Stomach smooth muscle (tissue), 2 donors: ENCODE data around the gene DNAJC10.

Experiments used
- H3K27ac ChIP-seq: one replicate; pipeline ENCODE4 v1.7.0; 2013; ENCODE audit warnings: mild to moderate bottlenecking, low read length, inconsistent platforms
- H3K27me3 ChIP-seq, 2 donors: one replicate each; pipeline ENCODE4 v1.7.0; 2013; ENCODE audit warnings: low read length in 2 of 2; ENCODE audit not compliant: insufficient read depth in 2 of 2, control insufficient read depth in 1 of 2
- H3K36me3 ChIP-seq, 2 donors: one replicate each; pipeline ENCODE4 v1.7.0; 2013; ENCODE audit warnings: low read length in 2 of 2; ENCODE audit not compliant: control insufficient read depth in 2 of 2, insufficient read depth in 2 of 2
- H3K4me1 ChIP-seq: one replicate; pipeline ENCODE4 v1.7.0; 2013; ENCODE audit warnings: low read length; ENCODE audit not compliant: control insufficient read depth, insufficient read depth
- H3K4me3 ChIP-seq, 2 donors: one replicate each; pipeline ENCODE4 v1.7.0; 2013; ENCODE audit warnings: low read length in 2 of 2
- H3K9ac ChIP-seq, 2 donors: one replicate each; pipeline ENCODE4 v1.7.0; 2013; ENCODE audit warnings: low read length in 2 of 2, mild to moderate bottlenecking in 1 of 2
- H3K9me3 ChIP-seq, 2 donors: one replicate each; pipeline ENCODE4 v1.7.0; 2013; ENCODE audit warnings: low read length in 2 of 2; ENCODE audit not compliant: control insufficient read depth in 2 of 2
- donor health status: healthy.
- donor health status: Pancreatic carcinoma.

DNAJC10 gene

GRCh38 chr2:182784058-182784706 lies 68.1 kb downstream of the DNAJC10 start:
- H3K4me1 ChIP-seq: no peaks in the 10 kb centered on the region
- no peak overlapping the region for H3K9ac ChIP-seq
- H3K9me3 ChIP-seq: no peaks in the 10 kb centered on the region

DNA sequence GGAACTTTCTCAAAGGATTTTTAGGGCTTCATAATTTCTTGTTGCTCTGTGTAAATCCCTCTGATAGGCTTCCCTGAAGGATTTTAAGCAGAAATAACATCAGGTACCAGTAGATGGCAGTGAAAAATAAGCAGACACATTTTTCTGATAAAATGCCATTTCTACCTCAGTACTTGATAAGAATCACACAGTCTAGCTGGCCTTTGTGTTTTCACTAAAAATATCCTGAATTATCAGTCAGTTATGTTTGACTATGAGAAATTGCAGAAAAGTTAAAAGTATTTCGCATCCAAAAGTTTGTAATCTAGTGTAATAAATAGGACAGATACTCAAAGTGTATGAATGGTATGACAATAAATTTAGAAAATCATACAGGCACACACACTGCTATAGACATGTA lies 68.7 kb downstream of the DNAJC10 start:
- Histone ChIP-seq H3K27me3 (no peaks in the 10 kb centered on the region), H3K9ac (no peak overlapping the region), H3K4me1 (no peaks in the 10 kb centered on the region), H3K27ac (no peak overlapping the region), H3K36me3 (peaks cover 0 to 2% of the 10 kb centered on the region in 2 donors), H3K4me3 (no peak overlapping the region), H3K9me3 (no peaks in the 10 kb centered on the region)

More at GRCh38 chr2:182784058-182784706, 68.1 kb downstream of the DNAJC10 start:
- Histone ChIP-seq H3K27me3 (no peaks in the 10 kb centered on the region), H3K36me3 (peaks cover 0 to 2% of the 10 kb centered on the region in 2 donors), H3K4me3 (no peak overlapping the region), H3K27ac (no peak overlapping the region)

DNA sequence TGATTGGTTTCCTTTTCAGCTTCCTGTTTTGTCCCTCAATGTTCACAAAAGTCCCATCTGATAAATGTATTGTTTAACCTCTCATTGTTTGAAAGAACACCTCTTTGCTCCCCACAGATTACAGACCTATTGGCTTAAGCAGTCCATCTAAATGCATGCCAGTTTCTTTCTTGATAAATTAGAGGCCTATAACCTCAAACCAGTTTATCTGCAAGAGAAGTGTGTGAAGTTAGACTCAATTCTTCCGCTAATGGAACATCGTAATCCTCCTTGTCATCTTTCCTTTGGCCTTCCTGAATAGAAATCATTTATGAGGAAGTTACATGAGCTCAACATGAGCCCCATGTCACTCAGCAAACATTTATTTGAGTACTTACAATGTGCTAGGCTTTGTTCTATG lies 76.4 kb downstream of the DNAJC10 start:
- H3K27ac ChIP-seq: no peak overlapping the region
- H3K9ac ChIP-seq: no peak overlapping the region
- H3K27me3 ChIP-seq: no peaks in the 10 kb centered on the region
- H3K36me3 ChIP-seq: no peaks in the 10 kb centered on the region
- no peak overlapping the region for H3K4me3 ChIP-seq
- H3K4me1 ChIP-seq: no peaks in the 10 kb centered on the region
- H3K9me3 ChIP-seq: no peaks in the 10 kb centered on the region

- Histone ChIP-seq H3K27ac (no peak overlapping the region), H3K4me1 (no peaks in the 10 kb centered on the region), H3K36me3 (no peaks in the 10 kb centered on the region), H3K9ac (no peak overlapping the region), H3K9me3 (no peaks in the 10 kb centered on the region), H3K4me3 (no peak overlapping the region), H3K27me3 (no peaks in the 10 kb centered on the region)
These were observed 82.7 kb downstream of the DNAJC10 start for GRCh38 chr2:182798736-182799135.

DNA sequence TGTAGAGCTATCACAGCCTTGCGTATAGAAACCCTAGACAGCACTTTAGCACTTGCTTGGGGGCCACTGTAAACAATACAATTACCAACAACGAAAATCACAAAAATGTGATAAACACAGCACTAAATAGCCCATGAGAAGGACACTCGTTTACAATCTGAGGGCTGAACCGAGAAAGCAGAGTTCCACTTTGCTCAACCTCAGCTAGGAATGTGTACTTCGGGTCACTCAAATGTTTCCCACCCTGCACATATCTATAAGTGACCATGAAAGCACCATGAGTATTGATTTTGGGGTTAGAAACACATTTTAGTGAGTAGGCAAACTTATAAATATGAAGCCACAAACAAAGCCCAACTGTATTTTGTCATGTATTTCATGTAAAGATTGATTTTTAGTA lies 88.1 kb downstream of the DNAJC10 start:
- no peak overlapping the region for H3K27ac ChIP-seq
- no peaks in the 10 kb centered on the region for H3K9me3 ChIP-seq
- H3K4me1 ChIP-seq: no peaks in the 10 kb centered on the region
- no peak overlapping the region for H3K4me3 ChIP-seq
- H3K27me3 ChIP-seq: no peaks in the 10 kb centered on the region
- H3K9ac ChIP-seq: no peak overlapping the region
- no peaks in the 10 kb centered on the region for H3K36me3 ChIP-seq

DNA sequence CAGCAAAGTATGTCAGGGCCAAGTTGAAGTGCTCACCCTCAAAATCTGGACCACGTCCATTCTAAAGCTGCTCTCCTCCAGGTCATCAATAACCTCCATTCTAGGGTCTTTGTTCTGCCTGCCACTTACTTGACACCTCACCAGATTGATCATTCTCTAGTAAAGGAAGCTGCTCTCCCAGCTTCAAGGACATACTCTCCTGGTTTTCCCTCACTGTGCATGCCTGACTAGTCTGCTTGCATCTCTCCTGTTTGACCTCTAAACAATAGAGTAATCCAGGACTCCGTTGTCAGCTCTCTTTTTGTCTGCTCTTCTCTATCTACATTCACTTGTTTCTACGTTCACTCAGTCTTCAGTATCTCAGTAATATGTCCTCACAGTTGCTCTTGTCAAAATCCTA lies 91.3 kb downstream of the DNAJC10 start:
- H3K9me3 ChIP-seq: no peaks in the 10 kb centered on the region
- H3K9ac ChIP-seq: no peak overlapping the region
- no peaks in the 10 kb centered on the region for H3K4me1 ChIP-seq
- H3K36me3 ChIP-seq: no peaks in the 10 kb centered on the region
- no peaks in the 10 kb centered on the region for H3K27me3 ChIP-seq
- no peak overlapping the region for H3K4me3 ChIP-seq
- H3K27ac ChIP-seq: no peak overlapping the region

DNA sequence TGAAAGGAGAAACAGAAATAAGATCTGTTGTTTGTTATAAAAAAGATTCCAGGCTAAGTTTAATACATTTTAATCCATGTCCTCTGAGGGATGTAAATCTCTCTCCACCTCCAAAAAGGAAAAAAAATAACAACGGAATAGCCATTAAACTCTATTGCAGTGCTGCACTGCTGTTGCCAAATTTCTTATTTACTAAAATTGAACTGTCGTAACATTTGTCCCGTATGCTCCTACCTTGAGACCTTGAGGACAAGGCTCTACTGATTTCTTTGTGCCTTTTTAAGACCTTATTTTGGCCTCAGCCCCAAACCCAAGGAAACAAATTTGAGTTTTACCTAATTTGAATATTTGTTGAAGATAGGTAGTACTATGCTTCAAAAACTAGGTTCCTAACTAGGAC lies 94.0 kb downstream of the DNAJC10 start:
- H3K9ac ChIP-seq: no peak overlapping the region
- no peak overlapping the region for H3K4me3 ChIP-seq
- H3K27ac ChIP-seq: no peak overlapping the region
- no peaks in the 10 kb centered on the region for H3K27me3 ChIP-seq
- no peaks in the 10 kb centered on the region for H3K9me3 ChIP-seq
- H3K36me3 ChIP-seq: no peaks in the 10 kb centered on the region
- H3K4me1 ChIP-seq: no peaks in the 10 kb centered on the region

DNA sequence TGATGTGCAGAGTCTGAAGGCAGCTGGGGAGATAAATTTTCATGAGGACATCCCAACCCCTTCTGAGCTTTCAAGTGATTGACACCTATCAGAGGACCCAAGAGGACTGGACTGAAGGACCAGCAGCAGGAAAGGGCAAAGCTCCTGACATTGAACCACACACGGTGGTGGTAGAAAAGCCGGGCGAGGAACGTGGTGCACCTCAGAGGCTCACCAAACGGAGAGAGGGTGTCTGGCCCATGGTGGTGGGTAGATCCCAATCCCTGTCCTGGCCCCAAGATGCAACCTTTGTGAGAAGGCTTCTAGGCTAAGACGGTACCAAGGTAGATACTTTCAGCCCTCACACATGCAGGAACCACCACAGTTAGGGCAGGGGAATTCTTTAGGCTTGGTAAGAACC lies 98.3 kb downstream of the DNAJC10 start:
- Histone ChIP-seq H3K9ac (no peak overlapping the region), H3K36me3 (no peaks in the 10 kb centered on the region), H3K9me3 (no peaks in the 10 kb centered on the region), H3K4me3 (no peak overlapping the region), H3K27ac (no peak overlapping the region), H3K27me3 (no peaks in the 10 kb centered on the region), H3K4me1 (peaks cover 5% of the 10 kb centered on the region)

DNA sequence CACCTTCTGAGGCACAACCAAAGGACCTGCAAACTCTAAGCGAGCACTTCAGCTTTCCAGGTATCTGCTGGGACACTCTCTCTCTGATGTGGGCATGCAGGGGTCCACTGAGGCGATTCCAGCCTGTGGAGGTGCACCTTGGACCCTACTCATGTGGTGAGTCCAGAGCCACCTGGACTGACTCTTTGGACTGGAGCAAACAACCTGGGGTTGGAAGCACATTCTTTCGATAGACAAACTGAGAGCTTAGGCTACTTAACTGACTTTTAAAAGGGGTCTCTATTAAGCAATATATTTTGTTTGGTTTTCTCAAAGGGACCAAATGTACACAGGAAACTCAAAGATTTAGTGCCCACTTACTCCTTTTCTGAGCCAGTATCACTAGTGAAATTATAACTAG lies 98.7 kb downstream of the DNAJC10 start:
- Histone ChIP-seq H3K27ac (no peak overlapping the region), H3K9ac (no peak overlapping the region), H3K27me3 (no peaks in the 10 kb centered on the region), H3K4me1 (peaks cover 5% of the 10 kb centered on the region), H3K36me3 (no peaks in the 10 kb centered on the region), H3K9me3 (no peaks in the 10 kb centered on the region), H3K4me3 (no peak overlapping the region)

- Histone ChIP-seq H3K36me3 (no peaks in the 10 kb centered on the region), H3K4me1 (peaks cover 5% of the 10 kb centered on the region), H3K27me3 (no peaks in the 10 kb centered on the region), H3K9me3 (no peaks in the 10 kb centered on the region), H3K4me3 (no peak overlapping the region), H3K27ac (no peak overlapping the region), H3K9ac (no peak overlapping the region)
These were observed 100.8 kb downstream of the DNAJC10 start for GRCh38 chr2:182816866-182817265.

- no peak overlapping the region for H3K4me3 ChIP-seq
- no peaks in the 10 kb centered on the region for H3K36me3 ChIP-seq
- H3K4me1 ChIP-seq: peaks cover 5% of the 10 kb centered on the region
- no peak overlapping the region for H3K27ac ChIP-seq
- H3K9me3 ChIP-seq: no peaks in the 10 kb centered on the region
- H3K9ac ChIP-seq: no peak overlapping the region
- H3K27me3 ChIP-seq: no peaks in the 10 kb centered on the region
These were observed 101.5 kb downstream of the DNAJC10 start for GRCh38 chr2:182817558-182817957.
